ENCODE measurements around the gene EGLN3. TPM values are rescaled to one million over a fixed set of nuclear protein-coding genes. Genes with fewer than 3 reads are reported as not detected.

The EGLN3 gene
- total RNA-seq (10 to 100 TPM in 2 of 5 donors, 1 to 10 TPM in 3; 3.8 to 15.1 (median 7.6) TPM), total RNA-seq (2.3 to 13.9 (median 5.3) reads per million in 29 experiments)
- 8.3 TPM for total RNA-seq (2013)

GRCh38 chr14:33950320-33951182 lies at the start of gene EGLN3:
Gene EGLN3 (minus strand): TSS chr14:33951074. CDS start chr14:33950752, 322 bp downstream.
- CTCF ChIA-PET = no interaction called here
- H3K27ac Mint-ChIP-seq = no peak within 1 kb of the TSS

DNA sequence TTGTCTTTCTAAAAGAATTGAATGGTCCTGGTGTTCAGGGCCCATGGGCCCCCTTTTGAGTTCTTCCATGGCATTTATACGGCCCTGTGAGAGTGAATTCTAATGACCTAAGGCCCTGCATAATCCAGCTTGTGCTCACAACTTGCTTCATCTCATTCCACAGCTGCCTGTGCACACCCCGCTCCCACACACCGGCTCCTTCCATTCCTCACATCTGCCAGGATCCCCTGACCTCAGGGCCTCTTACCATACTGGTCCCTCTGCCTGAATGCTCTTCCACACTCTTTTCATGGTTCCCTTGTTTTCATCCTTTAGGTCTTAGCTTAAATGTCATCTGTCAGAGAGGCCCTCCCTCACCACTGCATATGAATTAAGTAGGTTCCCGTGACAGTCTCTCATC lies 49.5 kb upstream of the EGLN3 start:
- ChIA-PET CTCF (no interaction called here), POLR2A (no interaction called here)
- H3K9me3 ChIP-seq = no peaks in the 10 kb centered on the region
- Mint-ChIP-seq H3K4me3 (no peak overlapping the region), H3K27ac (no peak overlapping the region), H3K9me3 (no peaks in the 10 kb centered on the region), H3K4me1 (peaks cover 0 to 4% (median 0%) of the 10 kb centered on the region in 3 donors), H3K27me3 (no peaks in the 10 kb centered on the region), H3K36me3 (peaks cover 19% of the 10 kb centered on the region)
- WGBS (ENCODE audit: insufficient coverage) = 93% methylated on average over 3 of the region's 4 CpGs
- ATAC-seq (replicated peaks in 1 of 4) (no peak), DNase-seq (no peak)
- no peaks in the 10 kb centered on the region for H3K4me1 ChIP-seq (ENCODE audit: control insufficient read depth in 1 of 2, extremely low read depth in 1 of 2, insufficient read depth in 2 of 2, low read length in 2 of 2)
- H3K27me3 ChIP-seq (replicated peaks in 1 of 2; ENCODE audit: control insufficient read depth in 2 of 2, extremely low read depth in 1 of 2, insufficient read depth in 2 of 2, low read length in 1 of 2) = no peaks in the 10 kb centered on the region
- H3K27ac ChIP-seq (ENCODE audit: low read length) = no peak overlapping the region
- H3K4me3 ChIP-seq (ENCODE audit: control insufficient read depth in 1 of 2, extremely low read depth in 1 of 2, low read length in 1 of 2) = no peak overlapping the region
- no peaks in the 10 kb centered on the region for H3K36me3 ChIP-seq (ENCODE audit: control insufficient read depth in 2 of 2, extremely low read depth in 1 of 2, insufficient read depth in 1 of 2, low read length in 1 of 2)

More at GRCh38 chr14:33950320-33951182, at the start of gene EGLN3:
- H3K27me3 ChIP-seq (replicated peaks in 1 of 2; ENCODE audit: control insufficient read depth in 2 of 2, extremely low read depth in 1 of 2, insufficient read depth in 2 of 2, low read length in 1 of 2) = peaks cover 4 to 18% of the 10 kb centered on the region in 2 experiments
- H3K4me3 ChIP-seq (ENCODE audit: control insufficient read depth in 1 of 2, extremely low read depth in 1 of 2, low read length in 1 of 2) = peak within 1 kb of the TSS; percentile 64 to 93
- no peak within 1 kb of the TSS for H3K27ac ChIP-seq (ENCODE audit: low read length)
- POLR2A ChIA-PET = no interaction called here
- H3K36me3 ChIP-seq (ENCODE audit: control insufficient read depth in 2 of 2, extremely low read depth in 1 of 2, insufficient read depth in 1 of 2, low read length in 1 of 2) = no peaks in the 10 kb centered on the region
- peak in 17 of 35 experiments; percentile 1 to 44 (median 14) for DNase-seq
- WGBS (ENCODE audit: insufficient coverage) = 2% methylated on average over 91 of the region's 91 CpGs
- H3K9me3 ChIP-seq = no peaks in the 10 kb centered on the region
- Mint-ChIP-seq H3K36me3 (no peaks in the 10 kb centered on the region), H3K4me3 (peak within 1 kb of the TSS; percentile 74 to 84 (median 82)), H3K4me1 (peaks cover 13 to 37% (median 33%) of the 10 kb centered on the region in 3 donors), H3K27me3 (peaks cover 32 to 33% of the 10 kb centered on the region in 2 donors), H3K9me3 (no peaks in the 10 kb centered on the region)
- peak; percentile 73 to 80 (median 76) for ATAC-seq (replicated peaks in 1 of 4)
- peaks cover 8 to 12% of the 10 kb centered on the region in 2 experiments for H3K4me1 ChIP-seq (ENCODE audit: control insufficient read depth in 1 of 2, extremely low read depth in 1 of 2, insufficient read depth in 2 of 2, low read length in 2 of 2)

DNA sequence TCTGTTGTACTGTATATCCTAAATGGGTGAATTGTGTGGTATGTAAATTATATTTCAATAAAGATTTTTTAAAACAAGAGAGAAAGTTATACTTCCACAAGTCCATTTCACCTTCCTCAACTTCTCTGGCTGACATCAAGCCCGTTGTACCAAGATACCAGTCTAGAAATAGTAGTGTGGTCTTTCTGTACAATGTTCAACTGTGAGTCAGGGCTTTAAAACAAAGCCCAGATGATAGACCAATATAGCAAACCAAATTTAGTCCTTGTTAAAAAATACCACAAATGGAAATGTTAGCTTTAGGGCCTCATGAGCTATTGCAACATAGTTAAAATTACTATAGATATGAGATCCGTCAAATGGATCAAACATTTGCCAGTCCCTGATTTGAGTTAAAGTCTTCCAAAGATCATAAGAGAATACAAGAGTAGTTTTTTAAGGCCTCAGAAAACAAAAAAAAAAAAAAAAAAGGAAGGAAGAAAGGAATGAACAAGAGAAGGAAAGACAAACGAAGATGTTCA lies 49.0 kb upstream of the EGLN3 start:
- WGBS (ENCODE audit: insufficient coverage) = no CpG with 5 or more reads among the region's 3 CpGs
- Histone ChIP-seq H3K27ac (ENCODE audit: low read length) (no peak overlapping the region), H3K4me1 (ENCODE audit: control insufficient read depth in 1 of 2, extremely low read depth in 1 of 2, insufficient read depth in 2 of 2, low read length in 2 of 2) (no peaks in the 10 kb centered on the region), H3K4me3 (ENCODE audit: control insufficient read depth in 1 of 2, extremely low read depth in 1 of 2, low read length in 1 of 2) (no peak overlapping the region), H3K9me3 (no peaks in the 10 kb centered on the region), H3K36me3 (ENCODE audit: control insufficient read depth in 2 of 2, extremely low read depth in 1 of 2, insufficient read depth in 1 of 2, low read length in 1 of 2) (no peaks in the 10 kb centered on the region), H3K27me3 (replicated peaks in 1 of 2; ENCODE audit: control insufficient read depth in 2 of 2, extremely low read depth in 1 of 2, insufficient read depth in 2 of 2, low read length in 1 of 2) (no peaks in the 10 kb centered on the region)
- POLR2A ChIA-PET = no interaction called here
- no peak for DNase-seq
- no peak overlapping the region for H3K4me3 Mint-ChIP-seq
- no peaks in the 10 kb centered on the region for H3K27me3 Mint-ChIP-seq
- no peak for ATAC-seq (replicated peaks in 1 of 4)
- CTCF ChIA-PET = no interaction called here
- peaks cover 0 to 4% (median 0%) of the 10 kb centered on the region in 3 donors for H3K4me1 Mint-ChIP-seq
- no peaks in the 10 kb centered on the region for H3K9me3 Mint-ChIP-seq
- H3K27ac Mint-ChIP-seq = no peak overlapping the region
- peaks cover 19% of the 10 kb centered on the region for H3K36me3 Mint-ChIP-seq

- no peak for DNase-seq
- Histone ChIP-seq H3K9me3 (no peaks in the 10 kb centered on the region), H3K27ac (ENCODE audit: low read length) (no peak overlapping the region), H3K4me3 (ENCODE audit: control insufficient read depth in 1 of 2, extremely low read depth in 1 of 2, low read length in 1 of 2) (no peak overlapping the region), H3K36me3 (ENCODE audit: control insufficient read depth in 2 of 2, extremely low read depth in 1 of 2, insufficient read depth in 1 of 2, low read length in 1 of 2) (no peaks in the 10 kb centered on the region), H3K27me3 (replicated peaks in 1 of 2; ENCODE audit: control insufficient read depth in 2 of 2, extremely low read depth in 1 of 2, insufficient read depth in 2 of 2, low read length in 1 of 2) (no peaks in the 10 kb centered on the region), H3K4me1 (ENCODE audit: control insufficient read depth in 1 of 2, extremely low read depth in 1 of 2, insufficient read depth in 2 of 2, low read length in 2 of 2) (no peaks in the 10 kb centered on the region)
- Mint-ChIP-seq H3K36me3 (peaks cover 19% of the 10 kb centered on the region), H3K27ac (no peak overlapping the region), H3K4me3 (no peak overlapping the region), H3K9me3 (no peaks in the 10 kb centered on the region), H3K27me3 (no peaks in the 10 kb centered on the region), H3K4me1 (peaks cover 0 to 4% (median 0%) of the 10 kb centered on the region in 3 donors)
- CTCF ChIA-PET = no interaction called here
- no peak for ATAC-seq (replicated peaks in 1 of 4)
- POLR2A ChIA-PET = no interaction called here
- WGBS (ENCODE audit: insufficient coverage) = no CpG with 5 or more reads among the region's 2 CpGs
Measured at GRCh38 chr14:33997611-33998010, 46.7 kb upstream of the EGLN3 start.

- H3K4me1 Mint-ChIP-seq = peaks cover 0 to 5% (median 0%) of the 10 kb centered on the region in 3 donors
- Histone ChIP-seq H3K4me3 (ENCODE audit: control insufficient read depth in 1 of 2, extremely low read depth in 1 of 2, low read length in 1 of 2) (no peak overlapping the region), H3K4me1 (ENCODE audit: control insufficient read depth in 1 of 2, extremely low read depth in 1 of 2, insufficient read depth in 2 of 2, low read length in 2 of 2) (no peaks in the 10 kb centered on the region), H3K27me3 (replicated peaks in 1 of 2; ENCODE audit: control insufficient read depth in 2 of 2, extremely low read depth in 1 of 2, insufficient read depth in 2 of 2, low read length in 1 of 2) (no peaks in the 10 kb centered on the region), H3K27ac (ENCODE audit: low read length) (no peak overlapping the region), H3K36me3 (ENCODE audit: control insufficient read depth in 2 of 2, extremely low read depth in 1 of 2, insufficient read depth in 1 of 2, low read length in 1 of 2) (no peaks in the 10 kb centered on the region), H3K9me3 (no peaks in the 10 kb centered on the region)
- whole genome bisulfite sequencing (ENCODE audit: insufficient coverage) = 80% methylated on average over 1 of the region's 8 CpGs
- H3K9me3 Mint-ChIP-seq = no peaks in the 10 kb centered on the region
- POLR2A ChIA-PET = no interaction called here
- no peak overlapping the region for H3K4me3 Mint-ChIP-seq
- ATAC-seq (replicated peaks in 1 of 4) (no peak), DNase-seq (no peak)
- H3K27ac Mint-ChIP-seq = no peak overlapping the region
- CTCF ChIA-PET = no interaction called here
- no peaks in the 10 kb centered on the region for H3K27me3 Mint-ChIP-seq
- H3K36me3 Mint-ChIP-seq = peaks cover 9% of the 10 kb centered on the region
Measured at GRCh38 chr14:33996462-33996861, 45.6 kb upstream of the EGLN3 start.

- Mint-ChIP-seq H3K27me3 (no peaks in the 10 kb centered on the region), H3K4me3 (no peak overlapping the region), H3K4me1 (peaks cover 10 to 19% (median 11%) of the 10 kb centered on the region in 3 donors), H3K9me3 (no peaks in the 10 kb centered on the region), H3K36me3 (peaks cover 6% of the 10 kb centered on the region), H3K27ac (no peak overlapping the region)
- POLR2A ChIA-PET = no interaction called here
- no peak overlapping the region for H3K27ac ChIP-seq (ENCODE audit: low read length)
- H3K4me3 ChIP-seq (ENCODE audit: control insufficient read depth in 1 of 2, extremely low read depth in 1 of 2, low read length in 1 of 2) = no peak overlapping the region
- WGBS (ENCODE audit: insufficient coverage) = no CpG with 5 or more reads among the region's 1 CpG
- ATAC-seq (replicated peaks in 1 of 4) (no peak), DNase-seq (no peak)
- no peaks in the 10 kb centered on the region for H3K4me1 ChIP-seq (ENCODE audit: control insufficient read depth in 1 of 2, extremely low read depth in 1 of 2, insufficient read depth in 2 of 2, low read length in 2 of 2)
- no peaks in the 10 kb centered on the region for H3K9me3 ChIP-seq
- H3K27me3 ChIP-seq (replicated peaks in 1 of 2; ENCODE audit: control insufficient read depth in 2 of 2, extremely low read depth in 1 of 2, insufficient read depth in 2 of 2, low read length in 1 of 2) = no peaks in the 10 kb centered on the region
- CTCF ChIA-PET = no interaction called here
- H3K36me3 ChIP-seq (ENCODE audit: control insufficient read depth in 2 of 2, extremely low read depth in 1 of 2, insufficient read depth in 1 of 2, low read length in 1 of 2) = no peaks in the 10 kb centered on the region
Measured at GRCh38 chr14:33993246-33993645, 42.4 kb upstream of the EGLN3 start.
